AG09319 (cell line): Measurements from ENCODE around the gene PRPF8.

Experiments
- DNase-seq: peaks from one replicate; pipeline ENCODE4 v3.0.0-alpha.2; 2010; ENCODE audit warnings: low read depth; ENCODE audit errors: extremely low read depth
- CTCF ChIP-seq: IDR thresholded peaks from 2 replicates; pipeline ENCODE4 v1.5.1; 2011; ENCODE audit warnings: low read depth, mild to moderate bottlenecking, inconsistent platforms, low read length, moderate library complexity

Gene PRPF8

GRCh38 chr17:1601571-1601970 lies 83.1 kb downstream of the PRPF8 start:
- TF ChIP-seq CTCF, result no peak
- DNase-seq, result no peak
